ENCODE results near the gene IFNA10. TPM values are rescaled to one million over a fixed set of nuclear protein-coding genes. Genes with fewer than 3 reads are reported as not detected.
"Not testable (repeated sequence)": the region's sequence is repeated elsewhere in the genome, so short reads cannot be mapped to it uniquely, and the experiment has no call there.

IFNA10 gene
- total and polyA plus RNA-seq, 2 of the 13 experiments (the other 11 are each of a cell fraction or from before 2014, with no cell fraction given) = not detected

- H3K9ac ChIP-seq (ENCODE audit: insufficient read depth, low read depth, low read length); H3K4me1 ChIP-seq (ENCODE audit: insufficient read depth, low read length); DNase-seq (ENCODE audit: low spot score); H4K20me1 ChIP-seq (ENCODE audit: insufficient read depth, low read length); H2AFZ ChIP-seq (ENCODE audit: low read length); BruUV-seq (replicated peaks); H3K27me3 ChIP-seq (ENCODE audit: control insufficient read depth in 1 of 2, insufficient read depth in 2 of 2, low read length in 2 of 2); H3K4me3 ChIP-seq (replicated peaks in 1 of 3; ENCODE audit: insufficient read depth in 1 of 3, low read depth in 2 of 3, low read length in 3 of 3); H3K36me3 ChIP-seq (replicated peaks in 1 of 2; ENCODE audit: control insufficient read depth in 1 of 2, insufficient read depth in 2 of 2, low read length in 2 of 2); H3K79me2 ChIP-seq (ENCODE audit: insufficient read depth, low read length); H3K9me3 ChIP-seq (ENCODE audit: low read length); CTCF ChIA-PET (ENCODE audit: low intra/inter-chr PET ratio, low total read pairs); POLR2A ChIA-PET; intact Hi-C loops (cut with micrococcal nuclease; ENCODE audit: unreplicated experiment); H3K27ac ChIP-seq (ENCODE audit: extremely low read length, insufficient read depth, low read length); H3K4me2 ChIP-seq (ENCODE audit: low read depth, low read length): not testable (repeated sequence)
- in situ Hi-C loops (cut with HindIII; ENCODE audit: extremely low pct_ligation_motif_present, low pct_unique_long_range_greater_than_20kb) = loop anchor here (25.0 kb wide), 1 partner anchor 604 kb away; no protein-coding TSS in a partner anchor
- WGBS (ENCODE audit: low lambda C conversion rate) = 5% methylated on average over 4 of the region's 4 CpGs
- peak; percentile 22 for TF ChIP-seq STAG1 (CRISPR knock-in tag; IDR thresholded peaks at IDR 0.05)
- TF ChIP-seq CTCF (CRISPR knock-in tag; IDR thresholded peaks at IDR 0.05) = peak; percentile 54
- ATAC-seq = peak; percentile 84
- peak; percentile 72 for FAIRE-seq
These were observed 23.9 kb downstream of the IFNA10 start for GRCh38 chr9:21182810-21183736.

DNA sequence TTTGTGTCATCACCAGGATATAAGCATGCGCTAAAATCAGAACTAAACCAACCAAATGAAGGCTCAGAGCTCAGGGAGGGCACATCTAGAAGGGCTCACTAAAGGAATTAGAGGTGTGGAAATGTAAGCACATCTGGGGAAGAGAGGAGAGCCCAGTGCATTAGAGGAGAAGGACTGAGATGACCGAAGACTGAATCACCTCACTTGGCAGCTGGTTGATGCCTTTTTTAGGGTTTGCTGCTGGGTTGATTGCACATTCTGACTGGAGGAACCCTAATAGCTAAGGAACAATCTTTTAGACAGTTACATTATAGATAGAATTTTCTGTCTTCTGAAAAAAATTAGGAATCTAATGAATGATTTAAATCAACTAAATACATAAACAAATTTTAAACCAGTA is 32.3 kb downstream of the IFNA10 start:
- BruUV-seq (replicated peaks) = no TSS peak
- no peaks in the 10 kb centered on the region for H3K36me3 ChIP-seq (replicated peaks in 1 of 2; ENCODE audit: control insufficient read depth in 1 of 2, insufficient read depth in 2 of 2, low read length in 2 of 2)
- intact Hi-C loops (cut with micrococcal nuclease; ENCODE audit: unreplicated experiment) = no loop called here
- TF ChIP-seq MTF2 (CRISPR knock-in tag; IDR thresholded peaks at IDR 0.05; ENCODE audit: borderline replicate concordance) = no peak
- no peak for TF ChIP-seq PTBP1 (IDR thresholded peaks at IDR 0.05; ENCODE audit: low read depth, low read length, poor library complexity, severe bottlenecking)
- ChIA-PET POLR2A (no interaction called here), CTCF (ENCODE audit: low intra/inter-chr PET ratio, low total read pairs) (no interaction called here)
- 32% methylated on average over 2 of the region's 2 CpGs for WGBS (ENCODE audit: low lambda C conversion rate)
- no peak overlapping the region for H3K4me2 ChIP-seq (ENCODE audit: low read depth, low read length)
- no peak overlapping the region for H3K27ac ChIP-seq (ENCODE audit: extremely low read length, insufficient read depth, low read length)
- H3K9me3 ChIP-seq (ENCODE audit: low read length) = no peaks in the 10 kb centered on the region
- FAIRE-seq (no peak), DNase-seq (ENCODE audit: low spot score) (no peak), ATAC-seq (no peak)
- no peak overlapping the region for H3K4me3 ChIP-seq (replicated peaks in 1 of 3; ENCODE audit: insufficient read depth in 1 of 3, low read depth in 2 of 3, low read length in 3 of 3)
- H4K20me1 ChIP-seq (ENCODE audit: insufficient read depth, low read length) = no peaks in the 10 kb centered on the region
- no peaks in the 10 kb centered on the region for H3K79me2 ChIP-seq (ENCODE audit: insufficient read depth, low read length)
- no peak overlapping the region for H3K9ac ChIP-seq (ENCODE audit: insufficient read depth, low read depth, low read length)
- in situ Hi-C loops (cut with HindIII; ENCODE audit: extremely low pct_ligation_motif_present, low pct_unique_long_range_greater_than_20kb) = loop anchor here (25.0 kb wide), 1 partner anchor 613 kb away; no protein-coding TSS in a partner anchor
- no peaks in the 10 kb centered on the region for H3K4me1 ChIP-seq (ENCODE audit: insufficient read depth, low read length)
- H3K27me3 ChIP-seq (ENCODE audit: control insufficient read depth in 1 of 2, insufficient read depth in 2 of 2, low read length in 2 of 2) = no peaks in the 10 kb centered on the region
- no peak overlapping the region for H2AFZ ChIP-seq (ENCODE audit: low read length)

Measured in HepG2 (cell line).